HG03558 (cell line): ENCODE data around the gene NPHS2.

Experiments used
- ATAC-seq: cut with Tn5 transposase; IDR thresholded peaks from one replicate; pipeline ENCODE4 v1.9.1; 2021; ENCODE audit warnings: moderate number of reproducible peaks; ENCODE audit not compliant: unreplicated experiment; ENCODE audit errors: extremely low read depth

Gene NPHS2

DNA sequence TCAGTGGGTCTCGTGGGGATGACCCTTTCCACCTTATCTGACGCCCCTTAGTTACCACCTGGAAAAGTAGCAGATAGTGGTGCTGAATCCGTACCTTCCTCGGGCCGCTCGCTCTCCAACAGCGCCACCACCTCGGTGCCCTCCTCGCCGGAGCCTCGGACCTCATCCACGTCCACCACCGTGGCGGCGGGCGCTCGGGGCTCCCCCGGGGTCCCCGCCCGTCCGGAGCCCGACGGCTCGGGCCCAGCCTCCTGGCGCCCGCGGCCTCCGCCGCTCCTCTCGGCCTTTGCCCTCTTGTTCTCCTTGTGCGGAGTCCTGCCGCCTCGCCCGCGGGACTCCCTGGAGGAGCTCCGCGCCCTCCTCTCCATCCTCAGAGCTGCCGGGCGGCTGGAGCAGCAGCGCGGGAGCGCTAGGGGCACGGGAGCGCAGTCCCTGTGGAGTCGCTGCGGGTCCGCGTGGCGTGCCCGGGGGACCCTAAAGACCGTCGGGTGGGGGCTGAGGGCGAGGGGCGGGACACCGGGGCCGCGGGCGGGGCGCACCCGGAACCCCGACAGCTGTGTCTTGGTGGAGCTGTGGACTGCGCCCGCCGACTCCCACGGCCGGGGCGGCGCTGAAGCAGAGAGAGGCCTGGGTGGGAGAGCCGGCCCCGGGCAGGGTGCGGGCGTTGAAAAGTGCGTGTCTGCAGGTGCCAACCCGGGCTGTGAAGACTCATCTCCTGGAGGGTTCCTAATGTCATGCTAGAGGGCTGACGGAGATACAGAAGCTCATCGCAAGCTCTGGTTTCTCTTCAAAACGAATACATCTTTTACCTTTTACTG lies at the start of gene NPHS2:
TSS of gene NPHS2 (minus strand) at position 452 of the 818 bp plus-strand sequence. CDS start at position 368, 84 bp downstream.
- no peak for ATAC-seq

DNA sequence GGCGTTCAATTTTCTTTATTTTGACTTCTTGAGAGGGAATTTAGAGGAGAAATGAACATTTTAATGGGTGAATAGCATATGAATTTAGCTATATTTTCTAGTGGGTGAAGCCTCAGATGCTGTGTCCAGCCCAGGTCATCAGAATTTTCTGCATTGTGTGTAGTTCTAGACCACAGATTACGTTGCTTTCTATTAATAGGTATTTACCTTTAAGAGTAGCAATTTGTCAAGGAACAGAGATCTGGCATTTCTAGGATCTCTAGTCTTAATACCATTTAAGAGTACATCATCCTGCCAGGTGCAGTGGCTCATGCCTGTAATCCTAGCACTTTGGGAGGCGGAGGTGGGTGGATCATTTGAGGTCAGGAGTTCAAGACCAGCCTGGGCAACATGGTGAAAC lies 36.6 kb upstream of the NPHS2 start:
- no peak for ATAC-seq

DNA sequence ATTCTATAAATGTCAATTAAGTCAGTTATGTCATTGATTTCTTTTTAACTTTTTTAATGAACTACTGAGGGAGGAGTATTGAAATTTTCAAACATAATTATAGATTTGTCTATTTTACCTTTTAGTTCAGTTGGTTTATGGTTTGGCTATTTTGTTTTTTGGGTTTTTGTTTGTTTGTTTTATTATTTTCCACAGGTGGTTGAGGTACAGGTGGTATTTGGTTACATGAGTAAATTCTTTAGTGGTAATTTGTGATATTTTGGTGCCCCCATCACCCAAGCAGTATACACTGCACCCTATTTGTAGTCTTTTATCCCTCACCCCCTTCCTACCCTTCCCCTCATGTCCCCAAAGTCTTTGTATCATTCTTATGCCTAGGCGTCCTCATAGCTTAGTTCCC lies 25.3 kb upstream of the NPHS2 start:
- no peak for ATAC-seq

DNA sequence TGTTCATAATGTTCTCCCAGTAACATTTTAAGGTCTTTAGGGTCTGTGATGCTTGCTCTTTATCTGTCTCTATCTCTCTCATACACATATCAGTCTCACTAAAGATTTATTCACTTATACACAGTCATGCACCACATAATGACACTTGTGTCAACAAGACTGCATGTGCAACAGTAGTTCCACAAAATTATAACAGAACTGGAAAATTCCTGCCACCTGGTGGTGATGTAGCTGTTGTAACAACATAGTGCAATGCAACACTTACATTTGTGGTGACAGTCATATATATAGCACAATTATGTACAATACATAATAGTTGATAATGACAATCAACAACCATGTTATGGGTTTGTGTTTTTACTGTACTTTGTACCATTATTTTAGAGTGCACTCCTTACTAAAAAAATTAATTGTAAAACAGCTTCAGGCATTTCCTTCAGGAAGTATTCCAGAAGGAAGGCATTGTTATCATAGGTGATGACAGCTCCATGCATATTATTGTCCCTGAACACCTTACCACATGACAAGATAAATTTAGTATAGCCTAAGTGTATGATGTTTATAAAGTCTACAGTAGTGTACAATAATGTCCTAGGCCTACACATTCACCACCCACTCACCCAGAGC lies 24.0 kb upstream of the NPHS2 start:
- ATAC-seq, result no peak

DNA sequence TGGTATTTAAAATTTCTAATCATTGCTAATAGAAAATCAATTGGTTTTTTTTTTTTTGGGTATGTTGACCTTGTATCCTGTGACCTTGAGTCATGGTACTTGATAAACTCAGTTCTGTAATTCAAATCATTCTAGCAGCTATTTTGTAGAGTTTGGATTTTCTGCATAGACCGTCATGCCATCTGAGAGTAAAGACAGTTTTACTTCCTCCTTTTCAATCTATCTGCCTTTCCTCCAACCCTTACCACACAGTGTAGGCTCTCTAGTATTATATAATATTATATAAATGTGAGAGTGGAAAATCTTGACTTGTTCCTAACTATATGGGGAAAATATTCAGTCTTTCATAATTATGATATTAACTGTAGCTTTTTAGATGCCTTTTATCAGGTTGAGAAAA lies 22.9 kb upstream of the NPHS2 start:
- no peak for ATAC-seq

DNA sequence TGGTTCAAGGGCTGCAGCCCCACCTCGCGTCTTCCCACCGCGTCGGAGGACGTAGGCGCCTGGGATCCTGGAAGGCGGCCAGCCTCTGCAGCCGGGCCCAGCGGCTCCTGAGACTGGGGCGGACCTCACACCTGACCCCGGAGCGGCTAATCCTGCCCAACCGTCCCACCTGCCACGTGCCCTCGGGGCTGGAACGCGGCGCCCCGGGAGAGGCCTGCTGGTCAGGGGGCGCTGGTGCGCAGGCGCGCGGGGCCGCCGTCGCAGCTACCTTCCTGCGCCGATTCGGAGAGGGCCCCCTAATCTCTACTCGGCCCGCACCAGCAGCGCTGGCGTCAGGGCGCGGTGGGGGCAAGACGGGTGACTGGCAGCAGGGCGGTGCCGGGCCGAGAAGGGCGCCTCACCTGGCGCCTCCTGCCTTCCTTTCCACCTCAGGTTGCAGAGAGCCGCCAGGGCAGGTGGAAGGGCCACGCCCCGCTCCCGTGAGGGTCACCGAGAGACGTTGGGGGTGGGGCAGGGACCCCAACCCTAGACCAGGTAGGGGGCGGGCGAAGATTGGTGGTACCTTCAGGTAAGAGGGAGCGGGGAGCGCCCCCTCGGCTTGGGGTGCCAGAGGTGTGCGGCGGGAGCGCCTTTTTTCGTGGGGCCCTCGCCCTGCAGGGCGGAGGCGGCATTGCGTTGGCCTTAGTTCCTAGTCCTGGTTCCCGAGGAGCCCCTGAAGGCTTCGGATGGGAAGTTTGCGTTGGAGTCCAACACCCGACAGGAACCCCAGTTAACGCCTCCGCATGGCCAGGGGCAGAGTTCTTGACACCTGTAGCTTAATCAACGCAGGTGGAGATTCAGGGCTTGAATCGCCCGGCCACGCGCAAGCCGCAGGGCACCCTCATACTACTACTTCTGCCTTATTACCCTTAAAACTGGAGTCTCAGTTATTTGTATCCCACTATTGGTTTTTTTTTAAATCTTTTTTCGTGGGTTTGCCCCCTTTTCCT lies 16.1 kb upstream of the NPHS2 start, which contains the start of gene TDRD5:
TSS of gene TDRD5 (plus strand) at position 241 of the 989 bp plus-strand sequence. CDS start 784 bp downstream, outside the sequence.
- no peak for ATAC-seq

DNA sequence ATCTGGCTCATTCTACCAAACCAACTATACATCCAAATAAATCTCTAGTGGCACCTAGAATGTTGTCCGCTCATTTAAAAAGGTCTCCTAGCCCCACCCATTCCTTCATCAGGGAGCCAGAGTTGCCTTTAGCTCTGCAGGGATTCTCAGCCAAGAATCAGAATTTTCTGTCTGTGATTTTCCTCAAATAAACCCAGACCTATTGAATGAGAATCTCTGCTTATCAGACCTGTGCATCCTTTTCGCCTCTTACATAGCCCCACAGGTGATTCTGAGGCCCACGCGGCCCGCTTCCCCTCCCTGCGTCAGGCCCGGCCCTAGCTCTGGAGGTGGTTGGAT lies 15.5 kb upstream of the NPHS2 start:
- ATAC-seq, result no peak

DNA sequence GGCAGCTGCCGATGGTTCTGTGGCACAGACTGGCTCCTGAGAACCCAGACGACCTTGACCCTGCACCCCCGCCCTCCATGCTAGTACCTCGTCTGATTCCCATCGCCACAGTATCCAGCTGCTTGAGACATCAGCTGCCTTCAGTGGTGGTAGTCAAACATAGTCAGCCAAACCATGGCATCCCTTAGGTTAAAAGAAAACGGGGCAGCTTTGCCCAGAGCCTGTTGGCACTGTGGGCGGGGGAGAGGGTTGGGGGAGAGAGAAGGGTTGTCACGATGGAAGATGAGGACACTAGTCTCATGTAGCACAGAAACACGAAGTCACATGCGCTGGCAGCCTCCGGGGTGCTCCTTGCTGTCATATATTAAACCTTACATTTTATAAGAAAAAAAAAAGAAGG lies 14.9 kb upstream of the NPHS2 start:
- no peak for ATAC-seq

DNA sequence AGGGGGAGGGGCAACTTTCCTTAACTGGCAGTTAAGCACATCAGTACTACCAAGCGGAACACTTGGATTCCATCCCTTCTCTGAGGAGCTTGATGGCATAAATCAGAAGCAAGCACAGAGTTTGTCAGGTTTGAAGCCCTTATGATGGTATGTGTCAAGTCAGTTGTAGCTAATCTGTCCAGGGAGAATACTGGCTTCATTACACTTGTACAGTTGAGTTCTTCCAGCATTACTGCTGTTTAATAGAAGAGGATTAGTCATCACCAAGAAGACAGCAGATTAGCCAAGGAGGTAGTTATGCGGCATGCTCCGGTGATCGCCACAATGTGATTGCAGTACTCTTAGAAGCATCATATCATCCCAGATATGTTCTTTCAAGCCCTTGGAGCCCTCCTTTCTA lies 13.8 kb upstream of the NPHS2 start:
- no peak for ATAC-seq

DNA sequence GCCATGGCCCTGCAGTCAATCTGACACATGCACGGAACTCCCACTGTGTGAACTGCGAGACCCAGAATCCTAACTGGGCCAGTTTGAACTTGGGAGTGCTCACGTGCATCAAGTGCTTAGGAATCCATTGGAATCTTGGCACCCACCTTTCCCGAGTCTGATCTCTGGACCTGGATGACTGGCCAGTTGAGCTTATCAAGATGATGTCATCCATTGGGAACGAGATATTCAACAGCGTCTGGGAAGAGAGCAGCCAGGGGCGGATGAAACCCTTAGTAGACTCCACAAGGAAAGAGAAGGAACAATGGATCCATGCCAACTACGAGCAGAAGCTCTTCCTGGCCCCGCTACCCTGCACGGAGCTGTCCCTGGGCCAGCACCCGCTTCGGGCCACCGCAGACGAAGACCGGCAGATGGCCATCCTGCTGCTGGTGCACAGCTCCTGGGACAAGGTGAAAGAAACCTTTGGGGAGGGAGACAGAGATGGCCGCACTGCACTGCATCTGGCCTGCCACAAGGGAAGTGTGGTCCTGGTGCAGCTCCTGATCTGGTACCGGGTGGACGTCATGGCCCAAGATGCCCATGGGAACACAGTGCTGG lies 12.8 kb upstream of the NPHS2 start:
- no peak for ATAC-seq

DNA sequence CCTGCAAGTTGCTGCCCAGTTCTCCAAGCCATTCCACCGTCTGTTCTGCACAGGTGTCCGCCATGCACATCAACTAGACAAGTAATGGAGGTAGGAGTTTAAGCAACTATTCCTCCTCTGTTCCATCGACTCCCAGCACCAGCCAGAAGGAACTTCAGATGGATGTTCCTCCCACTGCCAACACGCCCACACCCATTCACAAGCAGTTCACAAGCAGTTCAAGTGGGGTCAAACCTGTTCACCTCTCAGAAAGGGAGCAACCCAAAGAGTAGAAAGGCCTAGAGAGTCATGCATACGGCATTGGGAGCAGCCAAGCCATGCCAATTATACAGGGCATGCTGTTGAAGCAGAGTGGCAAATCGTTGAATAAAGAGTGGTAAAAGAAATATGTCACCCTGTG lies 11.6 kb upstream of the NPHS2 start:
- no peak for ATAC-seq

DNA sequence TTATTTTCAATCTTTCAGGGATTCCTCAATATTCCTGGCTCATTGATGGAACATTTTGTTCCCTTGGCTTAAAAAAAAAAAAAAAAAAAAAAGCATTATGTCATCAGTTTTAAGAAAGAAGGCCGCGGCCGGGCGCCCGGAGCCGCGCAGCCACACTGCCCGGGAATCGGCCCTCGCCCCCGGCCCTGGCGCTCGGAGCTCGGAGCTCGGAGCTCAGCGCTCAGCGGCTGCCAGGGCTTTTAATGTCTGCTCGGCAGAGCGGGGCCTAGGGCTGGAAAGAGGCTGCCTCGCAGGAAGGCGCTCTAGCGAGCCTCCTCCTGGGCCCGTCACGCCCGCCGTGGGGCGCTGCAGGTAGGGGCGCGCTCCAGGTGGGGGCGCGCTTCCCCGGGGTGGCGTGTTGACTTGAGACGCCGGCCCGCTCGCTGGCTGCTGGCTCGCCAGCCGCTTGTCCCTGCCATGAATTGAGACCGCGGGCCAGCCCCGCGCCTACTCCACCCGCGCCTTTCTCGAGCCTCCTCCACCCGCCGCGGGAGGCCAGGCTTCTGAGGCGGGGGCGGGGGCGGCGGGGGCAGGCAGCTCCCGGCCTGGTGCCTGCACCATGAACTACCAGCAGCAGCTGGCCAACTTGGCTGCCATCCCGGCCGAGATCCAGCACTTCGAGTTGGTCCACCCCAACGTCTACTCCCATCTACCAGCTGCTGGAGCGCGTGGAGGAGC lies 10.5 kb upstream of the NPHS2 start:
- ATAC-seq, result no peak

DNA sequence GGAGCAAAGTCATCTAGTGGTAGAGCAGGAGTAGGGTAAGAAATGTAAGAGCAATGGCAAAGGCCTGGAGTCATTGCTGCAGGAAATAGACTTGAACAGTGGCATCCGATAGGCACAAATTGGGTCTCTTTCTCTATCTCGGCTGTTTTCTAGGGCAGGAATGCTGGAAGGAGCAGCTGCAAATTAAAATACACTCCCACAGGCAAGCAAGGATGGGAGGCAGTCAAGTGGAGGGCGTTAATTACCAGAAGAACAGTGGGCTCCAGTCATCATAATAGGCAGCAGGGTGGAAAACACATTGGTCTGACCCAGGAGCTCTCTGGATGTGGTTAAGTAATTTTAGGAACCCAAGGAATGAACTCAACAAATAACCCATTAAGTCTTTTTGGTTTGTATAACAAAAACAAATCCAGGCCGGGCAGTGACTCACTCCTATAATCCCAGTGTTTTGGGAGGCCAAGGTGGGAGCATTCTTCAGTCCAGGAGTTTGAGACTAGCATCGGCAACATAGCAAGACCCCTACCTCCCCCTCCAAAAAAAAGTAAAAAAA lies 8.1 kb upstream of the NPHS2 start:
- no peak for ATAC-seq

DNA sequence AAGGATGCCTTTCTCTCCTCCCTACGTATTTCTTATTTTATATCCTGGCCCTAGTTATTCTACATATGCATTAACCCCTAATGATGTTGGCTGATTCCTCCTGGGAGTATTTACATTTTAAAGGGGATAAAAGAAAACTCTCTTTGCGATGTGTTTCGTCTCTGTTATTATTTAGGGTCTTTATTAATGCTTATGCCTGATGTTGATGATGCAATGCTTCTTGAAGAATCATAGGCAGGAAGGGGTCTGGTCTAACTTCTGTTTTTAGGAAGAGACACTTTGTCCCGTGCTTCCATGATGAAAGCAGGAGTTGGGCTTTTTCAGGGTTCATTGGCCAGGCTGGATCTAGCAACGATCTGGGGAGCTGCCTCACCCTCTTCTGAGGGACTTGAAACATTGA lies 761 bp upstream of the NPHS2 start:
- ATAC-seq, result no peak

DNA sequence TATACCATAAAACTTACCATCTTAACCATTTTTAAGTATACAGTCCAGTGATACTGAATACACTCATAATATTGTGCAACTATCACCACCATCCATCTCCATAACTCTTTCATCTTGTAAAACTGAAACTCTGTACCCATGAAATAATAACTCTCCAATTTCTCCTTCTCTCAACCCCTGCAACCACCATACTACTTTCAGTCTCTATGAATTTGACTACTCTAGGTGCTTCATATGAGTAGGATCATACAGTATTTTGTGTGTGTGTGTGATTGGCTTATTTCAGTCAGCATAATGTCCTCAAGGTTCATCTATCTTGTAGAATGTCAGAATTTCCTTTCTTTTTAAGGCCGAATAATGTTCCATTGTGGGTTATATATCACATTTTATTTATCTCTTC lies 17.7 kb downstream of the NPHS2 start:
- ATAC-seq, result no peak

DNA sequence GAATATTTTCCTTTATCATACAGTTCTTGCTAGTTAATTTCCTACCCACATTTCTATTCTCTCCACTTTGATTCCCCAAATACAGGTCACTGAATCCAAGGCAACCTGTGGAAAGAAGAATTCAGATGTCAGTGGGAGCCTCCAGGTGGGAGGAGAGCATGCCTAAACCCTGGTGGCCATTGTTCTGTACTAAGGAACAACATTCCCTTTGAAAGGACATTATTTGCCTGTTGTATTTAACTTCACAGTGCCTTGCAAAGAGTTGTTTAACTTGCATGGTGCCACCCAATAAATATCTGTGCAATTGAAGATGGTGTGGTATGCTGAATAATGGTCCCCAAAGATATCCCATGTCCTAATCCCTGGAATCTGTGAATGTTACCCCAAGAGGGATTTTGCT lies 21.3 kb downstream of the NPHS2 start:
- no peak for ATAC-seq

DNA sequence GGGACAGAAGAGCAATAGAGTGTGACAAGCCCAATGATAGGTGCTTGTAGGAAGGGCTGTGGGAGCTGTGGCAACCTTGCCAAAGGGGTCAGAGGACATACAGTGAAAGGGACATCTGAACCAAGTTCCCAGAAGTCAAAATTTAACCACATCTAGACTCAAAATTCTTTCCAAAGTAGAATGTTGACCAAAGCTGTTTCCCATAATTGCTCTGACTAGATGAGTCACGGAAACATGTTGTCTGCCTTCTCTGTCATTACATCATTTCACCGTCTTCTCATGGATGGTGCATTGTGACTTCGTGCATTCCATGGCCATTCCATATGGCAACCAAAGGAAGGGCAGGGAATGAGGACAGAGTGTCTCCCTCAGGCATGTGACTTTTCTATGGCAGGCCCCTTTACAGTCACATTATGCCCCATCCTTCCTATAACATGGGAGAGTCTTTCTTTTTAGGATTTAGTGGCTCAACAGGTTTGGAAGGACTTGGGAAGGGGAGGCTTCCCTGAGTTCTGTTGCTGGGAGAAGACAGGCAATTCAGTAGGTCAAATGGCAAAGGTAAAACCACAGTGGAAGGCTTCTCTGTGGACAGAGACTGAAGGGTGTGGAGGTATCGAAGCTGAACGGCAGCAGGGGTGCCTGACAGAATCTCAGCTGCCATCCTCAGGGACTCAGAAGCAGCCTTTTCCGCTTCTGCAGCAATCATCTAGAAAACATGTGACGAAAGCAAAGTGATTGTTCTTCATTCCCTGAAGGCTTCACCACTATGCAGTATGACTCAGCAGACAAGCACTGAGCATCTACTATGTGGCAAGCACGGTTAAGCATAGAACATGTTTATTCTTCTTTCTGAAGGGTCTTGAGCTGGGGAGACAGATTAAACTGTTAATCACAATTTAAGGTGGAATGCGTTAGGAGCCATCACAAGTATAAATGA lies 24.7 kb downstream of the NPHS2 start:
- ATAC-seq, result no peak

DNA sequence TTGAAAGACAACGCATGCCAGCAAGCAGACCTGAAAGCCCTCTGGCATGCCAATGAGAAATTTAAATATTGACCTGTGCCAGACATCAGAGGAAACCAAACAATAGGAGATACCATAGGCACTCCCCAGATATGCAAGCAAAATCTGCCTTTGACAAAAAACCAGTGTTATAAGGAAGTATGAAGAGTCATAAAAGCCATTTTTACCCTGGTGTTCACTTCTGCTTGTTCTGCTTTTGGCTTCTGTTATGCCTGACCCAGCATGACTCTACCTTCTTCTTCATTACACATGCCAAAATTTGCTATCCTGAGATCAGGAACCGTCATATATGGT lies 26.4 kb downstream of the NPHS2 start:
- ATAC-seq, result no peak
